ENCODE data around the gene CCBE1. TPM values are rescaled to one million over a fixed set of nuclear protein-coding genes. Genes with fewer than 3 reads are reported as not detected.

The CCBE1 gene
- total RNA-seq, 1 donor from 2014 or later = under 0.01 TPM

GRCh38 chr18:59620381-59620780, 76.8 kb downstream of the CCBE1 start:
- no peak for DNase-seq (ENCODE audit: low read depth in 2 of 2)

- no peak for DNase-seq (ENCODE audit: low read depth in 2 of 2)
These were observed 77.4 kb downstream of the CCBE1 start for GRCh38 chr18:59619816-59620215.

GRCh38 chr18:59617468-59617932, 79.7 kb downstream of the CCBE1 start:
- DNase-seq (ENCODE audit: low read depth in 2 of 2) = peak; percentile 20 to 23

- DNase-seq (ENCODE audit: low read depth in 2 of 2) = no peak
These were observed 80.7 kb downstream of the CCBE1 start for GRCh38 chr18:59616501-59616900.

- no peak for DNase-seq (ENCODE audit: low read depth in 2 of 2)
These were observed 83.3 kb downstream of the CCBE1 start for GRCh38 chr18:59613903-59614302.

GRCh38 chr18:59612381-59612780, 84.8 kb downstream of the CCBE1 start:
- DNase-seq (ENCODE audit: low read depth in 2 of 2) = no peak

- no peak for DNase-seq (ENCODE audit: low read depth in 2 of 2)
These were observed 86.6 kb downstream of the CCBE1 start for GRCh38 chr18:59610546-59611140.

GRCh38 chr18:59609654-59610053, 87.6 kb downstream of the CCBE1 start:
- no peak for DNase-seq (ENCODE audit: low read depth in 2 of 2)

- no peak for DNase-seq (ENCODE audit: low read depth in 2 of 2)
These were observed 89.8 kb downstream of the CCBE1 start for GRCh38 chr18:59607471-59607870.

GRCh38 chr18:59607078-59607379, 90.2 kb downstream of the CCBE1 start:
- no peak for DNase-seq (ENCODE audit: low read depth in 2 of 2)

GRCh38 chr18:59606193-59607077, 90.8 kb downstream of the CCBE1 start:
- no peak for DNase-seq (ENCODE audit: low read depth in 2 of 2)

GRCh38 chr18:59605633-59606192, 91.5 kb downstream of the CCBE1 start:
- no peak for DNase-seq (ENCODE audit: low read depth in 2 of 2)

GRCh38 chr18:59604877-59605276, 92.3 kb downstream of the CCBE1 start:
- no peak for DNase-seq (ENCODE audit: low read depth in 2 of 2)

GRCh38 chr18:59597049-59597448, 100.2 kb downstream of the CCBE1 start:
- no peak for DNase-seq (ENCODE audit: low read depth in 2 of 2)

- DNase-seq (ENCODE audit: low read depth in 2 of 2) = no peak
These were observed 103.9 kb downstream of the CCBE1 start for GRCh38 chr18:59593291-59593717.

- DNase-seq (ENCODE audit: low read depth in 2 of 2) = no peak
These were observed 104.6 kb downstream of the CCBE1 start for GRCh38 chr18:59592624-59593023.

GRCh38 chr18:59582395-59582794, 114.8 kb downstream of the CCBE1 start:
- DNase-seq (ENCODE audit: low read depth in 2 of 2) = no peak

GRCh38 chr18:59579509-59579908, 117.7 kb downstream of the CCBE1 start:
- DNase-seq (ENCODE audit: low read depth in 2 of 2) = no peak

- DNase-seq (ENCODE audit: low read depth in 2 of 2) = no peak
These were observed 119.9 kb downstream of the CCBE1 start for GRCh38 chr18:59577386-59577655.

- no peak for DNase-seq (ENCODE audit: low read depth in 2 of 2)
These were observed 120.5 kb downstream of the CCBE1 start for GRCh38 chr18:59576541-59577385.

- DNase-seq (ENCODE audit: low read depth in 2 of 2) = no peak
These were observed 121.2 kb downstream of the CCBE1 start for GRCh38 chr18:59575995-59576394.

- no peak for DNase-seq (ENCODE audit: low read depth in 2 of 2)
These were observed 123.3 kb downstream of the CCBE1 start for GRCh38 chr18:59573962-59574361.

Data from lung microvascular endothelial cell (primary cell).